Spleen (tissue), 7 donors: ENCODE measurements around the gene MED26.

ENCODE experiments used
- CTCF ChIP-seq, 11 experiments: fragments of 200-600 bp in 7 of 11; fragments of 450-650 bp in 4 of 11; sonication (generic) in 4 of 11; IDR thresholded peaks in 8 of 11; conservative IDR thresholded peaks in 3 of 11; 1 replicate in 7 of 11; 2 replicates in 4 of 11; pipeline versions ENCODE4 v1.4.0 to v1.8.0; 2016 to 2021; ENCODE audit warnings: antibody characterized with exemption in 11 of 11, inconsistent platforms in 4 of 11, mild to moderate bottlenecking in 1 of 11
- POLR2A ChIP-seq, 3 donors: fragments of 450-650 bp; IDR thresholded peaks; one replicate each; pipeline ENCODE4 v1.5.1; 2017; ENCODE audit warnings: antibody characterized with exemption in 3 of 3, mild to moderate bottlenecking in 1 of 3
- POLR2AphosphoS5 ChIP-seq, 3 donors: sonication (generic); formaldehyde crosslinking; IDR thresholded peaks; one replicate each; pipeline ENCODE4 v1.5.1; 2017; ENCODE audit warnings: antibody characterized with exemption in 3 of 3
- donor health status: DM: no; HTN: no; CAD: no; lungs with moderate emphysema.
- donor health status: DM: no; HTN: no; CAD: no.
- donor health status: DM: no; HTN: no; CAD: no.

- TF ChIP-seq CTCF (IDR thresholded peaks at IDR 0.05 in 8 of 11, conservative IDR thresholded peaks at IDR 0.05 in 3 of 11), result no peak
- TF ChIP-seq POLR2AphosphoS5 (IDR thresholded peaks at IDR 0.05), result no peak
- no peak for TF ChIP-seq POLR2A (IDR thresholded peaks at IDR 0.05)
Observed at GRCh38 chr19:16569609-16570320, 58.2 kb downstream of the MED26 start.
